ENCODE results near the gene PXDN.
"Not testable (repeated sequence)": the region's sequence is repeated elsewhere in the genome, so short reads cannot be mapped to it uniquely, and the experiment has no call there.

The PXDN gene

GRCh38 chr2:1681017-1681318, 63.3 kb downstream of the PXDN start:
- TF ChIP-seq CTCF (IDR thresholded peaks at IDR 0.05; ENCODE audit: low read length, missing control alignments), result no peak
- DNase-seq (ENCODE audit: low read depth), result no peak
- no peak overlapping the region for H3K4me3 ChIP-seq (replicated peaks; ENCODE audit: low read depth, low read length)

- TF ChIP-seq CTCF (IDR thresholded peaks at IDR 0.05; ENCODE audit: low read length, missing control alignments), result no peak
- no peak for DNase-seq (ENCODE audit: low read depth)
- no peak overlapping the region for H3K4me3 ChIP-seq (replicated peaks; ENCODE audit: low read depth, low read length)
Observed at GRCh38 chr2:1680222-1681016, 63.9 kb downstream of the PXDN start.

- DNase-seq (ENCODE audit: low read depth); H3K4me3 ChIP-seq (replicated peaks; ENCODE audit: low read depth, low read length): not testable (repeated sequence)
Observed at GRCh38 chr2:1679488-1680039, 64.8 kb downstream of the PXDN start.

- not testable (repeated sequence) for H3K4me3 ChIP-seq (replicated peaks; ENCODE audit: low read depth, low read length); DNase-seq (ENCODE audit: low read depth)
Observed at GRCh38 chr2:1679065-1679464, 65.2 kb downstream of the PXDN start.

GRCh38 chr2:1678609-1679008, 65.7 kb downstream of the PXDN start:
- no peak overlapping the region for H3K4me3 ChIP-seq (replicated peaks; ENCODE audit: low read depth, low read length)
- no peak for TF ChIP-seq CTCF (IDR thresholded peaks at IDR 0.05; ENCODE audit: low read length, missing control alignments)
- DNase-seq (ENCODE audit: low read depth), result no peak

- no peak for DNase-seq (ENCODE audit: low read depth)
- H3K4me3 ChIP-seq (replicated peaks; ENCODE audit: low read depth, low read length), result no peak overlapping the region
- no peak for TF ChIP-seq CTCF (IDR thresholded peaks at IDR 0.05; ENCODE audit: low read length, missing control alignments)
Observed at GRCh38 chr2:1677821-1678165, 66.5 kb downstream of the PXDN start.

- no peak overlapping the region for H3K4me3 ChIP-seq (replicated peaks; ENCODE audit: low read depth, low read length)
- no peak for TF ChIP-seq CTCF (IDR thresholded peaks at IDR 0.05; ENCODE audit: low read length, missing control alignments)
- DNase-seq (ENCODE audit: low read depth), result no peak
Observed at GRCh38 chr2:1676913-1677820, 67.1 kb downstream of the PXDN start.
